D721Med (cell line): ENCODE data around the gene LRRC8B.

Experiments used
- DNase-seq: peaks from one replicate; pipeline ENCODE4 v3.0.0; 2011; ENCODE audit warnings: low spot score; ENCODE audit not compliant: insufficient read length
- FAIRE-seq: peaks from 2 replicates; lab custom pipeline; 2011; peaks lifted over from hg19 to GRCh38; lab: Jason Lieb, UNC
- CTCF ChIP-seq: IDR thresholded peaks from 2 replicates; pipeline ENCODE4 v1.5.1; 2012; ENCODE audit warnings: mild to moderate bottlenecking, control low read depth; ENCODE audit not compliant: insufficient read depth; ENCODE audit errors: missing control alignments

The LRRC8B gene

GRCh38 chr1:89527256-89527655, 2.6 kb downstream of the LRRC8B start:
- DNase-seq (no peak), FAIRE-seq (no peak)
- no peak for TF ChIP-seq CTCF

DNA sequence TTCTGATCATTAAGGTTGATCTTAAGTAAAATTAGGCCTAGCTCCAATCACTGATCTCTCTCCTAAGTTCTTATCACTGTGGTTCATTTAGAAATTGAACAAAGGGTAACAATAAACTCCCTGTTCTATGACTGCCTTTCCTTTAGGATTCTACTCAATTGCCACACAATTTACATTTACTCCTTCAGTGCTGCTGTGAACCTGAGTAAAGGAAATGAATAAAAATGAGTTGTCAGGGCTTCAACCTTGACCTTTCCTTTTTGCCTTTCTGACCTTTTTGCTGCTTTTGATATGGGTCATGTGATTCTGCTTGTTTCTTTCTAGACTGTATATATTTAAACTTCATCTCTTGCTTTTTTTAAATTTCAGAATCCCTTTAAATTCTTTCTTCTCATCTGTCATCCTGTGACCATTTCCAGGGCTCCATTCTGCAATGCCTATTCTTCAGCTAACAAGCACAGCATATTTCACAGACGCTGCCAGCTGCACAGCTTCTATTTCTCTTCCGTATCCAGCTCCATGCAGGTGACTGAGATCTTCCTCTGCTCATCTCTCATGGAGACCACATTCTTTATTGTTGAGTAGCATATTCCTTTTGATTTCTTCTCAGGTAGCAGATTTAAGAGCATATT, 3.2 kb downstream of the LRRC8B start:
- FAIRE-seq, result no peak
- DNase-seq, result no peak
- no peak for TF ChIP-seq CTCF

DNA sequence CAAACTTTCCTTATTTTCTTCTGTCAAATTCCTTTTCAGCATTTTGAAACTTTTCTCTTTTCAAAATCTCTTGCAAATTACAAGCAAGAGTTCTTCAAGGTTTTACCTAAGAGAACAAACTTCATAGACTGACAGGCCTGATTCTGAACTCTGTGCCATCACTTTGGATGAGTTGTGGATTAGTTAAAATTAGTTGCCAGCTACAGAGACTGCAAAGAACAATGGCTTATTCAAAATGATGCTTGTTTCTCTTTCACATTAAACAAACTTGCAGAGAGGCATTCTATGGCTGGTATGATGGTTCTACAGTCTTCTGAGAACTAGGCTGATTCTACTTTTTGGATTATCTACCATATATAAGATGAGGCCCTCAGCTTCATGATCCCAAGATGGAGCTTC, 3.8 kb downstream of the LRRC8B start:
- DNase-seq (no peak), FAIRE-seq (no peak)
- TF ChIP-seq CTCF, result no peak

- DNase-seq, result no peak
- TF ChIP-seq CTCF, result no peak
- FAIRE-seq, result no peak
Observed at GRCh38 chr1:89529196-89529595, 4.6 kb downstream of the LRRC8B start.

- FAIRE-seq, result no peak
- no peak for DNase-seq
- no peak for TF ChIP-seq CTCF
Observed at GRCh38 chr1:89530444-89531089, 5.9 kb downstream of the LRRC8B start.

- TF ChIP-seq CTCF, result no peak
- DNase-seq (no peak), FAIRE-seq (no peak)
Observed at GRCh38 chr1:89531480-89532139, 7.0 kb downstream of the LRRC8B start.

DNA sequence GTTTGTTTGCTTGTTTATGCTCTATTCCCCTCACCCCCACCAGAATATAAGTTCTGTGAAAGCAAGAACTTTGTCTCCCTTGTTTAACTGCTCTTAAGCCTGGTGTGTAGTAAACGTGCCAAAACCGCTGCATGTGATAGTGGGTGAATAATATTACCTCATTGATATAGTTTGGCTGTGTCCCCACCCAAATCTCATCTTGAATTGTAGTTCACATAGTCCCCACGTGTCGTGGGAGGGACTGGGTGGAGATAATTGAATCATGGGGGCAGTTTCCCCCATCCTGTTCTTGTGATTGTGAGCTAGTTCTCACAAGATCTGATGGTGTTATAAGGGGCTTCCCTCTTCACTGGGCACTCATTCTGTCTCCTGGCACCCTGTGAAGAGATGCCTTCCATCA, 7.6 kb downstream of the LRRC8B start:
- TF ChIP-seq CTCF, result no peak
- FAIRE-seq, result no peak

More for the DNA sequence above, 7.6 kb downstream of the LRRC8B start:
- DNase-seq, result no peak
